ENCODE data around the gene FMNL2.

Gene FMNL2

DNA sequence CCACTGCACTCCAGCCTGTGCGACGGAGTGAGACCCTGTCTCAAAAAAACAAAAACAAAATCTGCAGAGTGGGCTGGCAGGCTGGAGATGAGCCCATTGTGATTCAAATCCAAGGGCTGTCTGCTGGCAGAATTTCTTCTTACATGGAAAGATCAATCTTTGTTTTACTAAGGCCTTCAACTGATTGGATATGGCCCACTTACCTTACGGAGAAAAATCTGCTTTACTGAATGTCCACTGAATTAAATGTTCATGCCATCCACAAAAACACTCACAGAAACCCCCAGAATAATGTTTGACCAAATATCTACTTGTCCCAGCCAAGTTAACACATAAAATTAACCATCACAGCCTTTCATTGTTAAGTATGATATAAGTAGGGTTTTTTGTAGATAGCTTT, 8.3 kb upstream of the FMNL2 start:
- Histone ChIP-seq H3K9me3 (ENCODE audit: control insufficient read depth, insufficient read depth, low read depth, low read length) (no peaks in the 10 kb centered on the region), H3K4me3 (ENCODE audit: low read depth, low read length) (no peak overlapping the region), H3K4me1 (ENCODE audit: control insufficient read depth, insufficient read depth, low read length) (no peaks in the 10 kb centered on the region), H3K36me3 (ENCODE audit: control insufficient read depth in 2 of 2, insufficient read depth in 1 of 2, low read length in 2 of 2) (no peaks in the 10 kb centered on the region), H3K27ac (ENCODE audit: extremely low read depth, low read depth, low read length) (no peak overlapping the region)
- CTCF ChIA-PET = interaction anchor here (0.9 kb wide), 1 partner anchor 309 kb away, joined by 4 read pairs; no protein-coding TSS in a partner anchor
- POLR2A ChIA-PET = no interaction called here
- TF ChIP-seq YY2 (tag by site-specific recombination; IDR thresholded peaks at IDR 0.05) = no peak
- no peak for TF ChIP-seq ZNF266 (tag by site-specific recombination; IDR thresholded peaks at IDR 0.05; ENCODE audit: low read depth)
- TF ChIP-seq, protein P1, sequence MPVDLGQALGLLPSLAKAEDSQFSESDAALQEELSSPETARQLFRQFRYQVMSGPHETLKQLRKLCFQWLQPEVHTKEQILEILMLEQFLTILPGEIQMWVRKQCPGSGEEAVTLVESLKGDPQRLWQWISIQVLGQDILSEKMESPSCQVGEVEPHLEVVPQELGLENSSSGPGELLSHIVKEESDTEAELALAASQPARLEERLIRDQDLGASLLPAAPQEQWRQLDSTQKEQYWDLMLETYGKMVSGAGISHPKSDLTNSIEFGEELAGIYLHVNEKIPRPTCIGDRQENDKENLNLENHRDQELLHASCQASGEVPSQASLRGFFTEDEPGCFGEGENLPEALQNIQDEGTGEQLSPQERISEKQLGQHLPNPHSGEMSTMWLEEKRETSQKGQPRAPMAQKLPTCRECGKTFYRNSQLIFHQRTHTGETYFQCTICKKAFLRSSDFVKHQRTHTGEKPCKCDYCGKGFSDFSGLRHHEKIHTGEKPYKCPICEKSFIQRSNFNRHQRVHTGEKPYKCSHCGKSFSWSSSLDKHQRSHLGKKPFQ (tag by site-specific recombination; IDR thresholded peaks at IDR 0.05) = no peak
- TF ChIP-seq ZNF10 (tag by site-specific recombination; IDR thresholded peaks at IDR 0.05) = peak; percentile 79; the same call in 1 of the 2 replicates
- no peak for TF ChIP-seq ZNF747 (tag by site-specific recombination; IDR thresholded peaks at IDR 0.05)
- TF ChIP-seq, protein P2, sequence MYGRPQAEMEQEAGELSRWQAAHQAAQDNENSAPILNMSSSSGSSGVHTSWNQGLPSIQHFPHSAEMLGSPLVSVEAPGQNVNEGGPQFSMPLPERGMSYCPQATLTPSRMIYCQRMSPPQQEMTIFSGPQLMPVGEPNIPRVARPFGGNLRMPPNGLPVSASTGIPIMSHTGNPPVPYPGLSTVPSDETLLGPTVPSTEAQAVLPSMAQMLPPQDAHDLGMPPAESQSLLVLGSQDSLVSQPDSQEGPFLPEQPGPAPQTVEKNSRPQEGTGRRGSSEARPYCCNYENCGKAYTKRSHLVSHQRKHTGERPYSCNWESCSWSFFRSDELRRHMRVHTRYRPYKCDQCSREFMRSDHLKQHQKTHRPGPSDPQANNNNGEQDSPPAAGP (tag by site-specific recombination; IDR thresholded peaks at IDR 0.05) = no peak
- TF ChIP-seq ZNF529 (tag by site-specific recombination; IDR thresholded peaks at IDR 0.05; ENCODE audit: insufficient replicate concordance) = no peak

DNA sequence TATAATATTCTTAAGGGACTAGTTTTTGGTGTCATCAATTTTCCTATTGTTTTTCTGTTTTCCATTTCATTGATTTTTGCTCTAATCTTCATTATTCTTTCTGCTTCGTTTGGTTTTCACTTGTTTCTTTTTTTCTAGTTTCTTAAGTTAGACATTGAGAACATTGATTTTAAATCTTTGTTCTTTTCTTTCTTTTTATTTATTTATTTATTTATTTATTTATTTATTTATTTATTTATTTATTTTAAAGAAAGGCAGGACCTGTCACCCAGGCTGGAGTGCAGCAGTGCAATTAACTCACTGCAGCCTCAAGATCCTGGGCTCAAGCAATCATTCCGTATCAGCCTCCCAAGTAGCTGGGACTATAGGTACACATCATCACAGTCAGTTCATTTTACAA, 7.0 kb upstream of the FMNL2 start:
- Histone ChIP-seq H3K27ac (ENCODE audit: extremely low read depth, low read depth, low read length) (no peak overlapping the region), H3K9me3 (ENCODE audit: control insufficient read depth, insufficient read depth, low read depth, low read length) (no peaks in the 10 kb centered on the region), H3K4me3 (ENCODE audit: low read depth, low read length) (no peak overlapping the region), H3K4me1 (ENCODE audit: control insufficient read depth, insufficient read depth, low read length) (no peaks in the 10 kb centered on the region), H3K36me3 (ENCODE audit: control insufficient read depth in 2 of 2, insufficient read depth in 1 of 2, low read length in 2 of 2) (no peaks in the 10 kb centered on the region)
- CTCF ChIA-PET = no interaction called here
- POLR2A ChIA-PET = no interaction called here
- TF ChIP-seq ZNF521 (tag by site-specific recombination; IDR thresholded peaks at IDR 0.05) = no peak
- TF ChIP-seq ZNF292 (tag by site-specific recombination; IDR thresholded peaks at IDR 0.05; ENCODE audit: borderline replicate concordance, low read depth) = no peak
- TF ChIP-seq ZNF121 (tag by site-specific recombination; IDR thresholded peaks at IDR 0.05) = no peak
- TF ChIP-seq ZSCAN16 (tag by site-specific recombination; IDR thresholded peaks at IDR 0.05) = no peak
- no peak for TF ChIP-seq ZFP3 (tag by site-specific recombination; IDR thresholded peaks at IDR 0.05; ENCODE audit: low read depth)
- no peak for TF ChIP-seq SETDB1 (IDR thresholded peaks at IDR 0.05; ENCODE audit: insufficient read length, low read length)
- TF ChIP-seq, protein P3, sequence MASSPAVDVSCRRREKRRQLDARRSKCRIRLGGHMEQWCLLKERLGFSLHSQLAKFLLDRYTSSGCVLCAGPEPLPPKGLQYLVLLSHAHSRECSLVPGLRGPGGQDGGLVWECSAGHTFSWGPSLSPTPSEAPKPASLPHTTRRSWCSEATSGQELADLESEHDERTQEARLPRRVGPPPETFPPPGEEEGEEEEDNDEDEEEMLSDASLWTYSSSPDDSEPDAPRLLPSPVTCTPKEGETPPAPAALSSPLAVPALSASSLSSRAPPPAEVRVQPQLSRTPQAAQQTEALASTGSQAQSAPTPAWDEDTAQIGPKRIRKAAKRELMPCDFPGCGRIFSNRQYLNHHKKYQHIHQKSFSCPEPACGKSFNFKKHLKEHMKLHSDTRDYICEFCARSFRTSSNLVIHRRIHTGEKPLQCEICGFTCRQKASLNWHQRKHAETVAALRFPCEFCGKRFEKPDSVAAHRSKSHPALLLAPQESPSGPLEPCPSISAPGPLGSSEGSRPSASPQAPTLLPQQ (tag by site-specific recombination; IDR thresholded peaks at IDR 0.05) = no peak
- no peak for TF ChIP-seq SALL2 (tag by site-specific recombination; IDR thresholded peaks at IDR 0.05; ENCODE audit: borderline replicate concordance)
- TF ChIP-seq ZNF211 (tag by site-specific recombination; IDR thresholded peaks at IDR 0.05; ENCODE audit: low read depth) = no peak
- no peak for TF ChIP-seq KLF7 (tag by site-specific recombination; IDR thresholded peaks at IDR 0.05; ENCODE audit: borderline replicate concordance)
- TF ChIP-seq, protein P4, sequence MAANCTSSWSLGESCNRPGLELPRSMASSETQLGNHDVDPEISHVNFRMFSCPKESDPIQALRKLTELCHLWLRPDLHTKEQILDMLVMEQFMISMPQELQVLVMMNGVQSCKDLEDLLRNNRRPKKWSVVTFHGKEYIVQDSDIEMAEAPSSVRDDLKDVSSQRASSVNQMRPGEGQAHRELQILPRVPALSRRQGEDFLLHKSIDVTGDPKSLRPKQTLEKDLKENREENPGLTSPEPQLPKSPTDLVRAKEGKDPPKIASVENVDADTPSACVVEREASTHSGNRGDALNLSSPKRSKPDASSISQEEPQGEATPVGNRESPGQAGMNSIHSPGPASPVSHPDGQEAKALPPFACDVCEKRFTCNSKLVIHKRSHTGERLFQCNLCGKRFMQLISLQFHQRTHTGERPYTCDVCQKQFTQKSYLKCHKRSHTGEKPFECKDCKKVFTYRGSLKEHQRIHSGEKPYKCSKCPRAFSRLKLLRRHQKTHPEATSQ (tag by site-specific recombination; IDR thresholded peaks at IDR 0.05) = no peak
- TF ChIP-seq, protein P5, sequence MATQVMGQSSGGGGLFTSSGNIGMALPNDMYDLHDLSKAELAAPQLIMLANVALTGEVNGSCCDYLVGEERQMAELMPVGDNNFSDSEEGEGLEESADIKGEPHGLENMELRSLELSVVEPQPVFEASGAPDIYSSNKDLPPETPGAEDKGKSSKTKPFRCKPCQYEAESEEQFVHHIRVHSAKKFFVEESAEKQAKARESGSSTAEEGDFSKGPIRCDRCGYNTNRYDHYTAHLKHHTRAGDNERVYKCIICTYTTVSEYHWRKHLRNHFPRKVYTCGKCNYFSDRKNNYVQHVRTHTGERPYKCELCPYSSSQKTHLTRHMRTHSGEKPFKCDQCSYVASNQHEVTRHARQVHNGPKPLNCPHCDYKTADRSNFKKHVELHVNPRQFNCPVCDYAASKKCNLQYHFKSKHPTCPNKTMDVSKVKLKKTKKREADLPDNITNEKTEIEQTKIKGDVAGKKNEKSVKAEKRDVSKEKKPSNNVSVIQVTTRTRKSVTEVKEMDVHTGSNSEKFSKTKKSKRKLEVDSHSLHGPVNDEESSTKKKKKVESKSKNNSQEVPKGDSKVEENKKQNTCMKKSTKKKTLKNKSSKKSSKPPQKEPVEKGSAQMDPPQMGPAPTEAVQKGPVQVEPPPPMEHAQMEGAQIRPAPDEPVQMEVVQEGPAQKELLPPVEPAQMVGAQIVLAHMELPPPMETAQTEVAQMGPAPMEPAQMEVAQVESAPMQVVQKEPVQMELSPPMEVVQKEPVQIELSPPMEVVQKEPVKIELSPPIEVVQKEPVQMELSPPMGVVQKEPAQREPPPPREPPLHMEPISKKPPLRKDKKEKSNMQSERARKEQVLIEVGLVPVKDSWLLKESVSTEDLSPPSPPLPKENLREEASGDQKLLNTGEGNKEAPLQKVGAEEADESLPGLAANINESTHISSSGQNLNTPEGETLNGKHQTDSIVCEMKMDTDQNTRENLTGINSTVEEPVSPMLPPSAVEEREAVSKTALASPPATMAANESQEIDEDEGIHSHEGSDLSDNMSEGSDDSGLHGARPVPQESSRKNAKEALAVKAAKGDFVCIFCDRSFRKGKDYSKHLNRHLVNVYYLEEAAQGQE (tag by site-specific recombination; IDR thresholded peaks at IDR 0.05) = no peak
- TF ChIP-seq, protein P6, sequence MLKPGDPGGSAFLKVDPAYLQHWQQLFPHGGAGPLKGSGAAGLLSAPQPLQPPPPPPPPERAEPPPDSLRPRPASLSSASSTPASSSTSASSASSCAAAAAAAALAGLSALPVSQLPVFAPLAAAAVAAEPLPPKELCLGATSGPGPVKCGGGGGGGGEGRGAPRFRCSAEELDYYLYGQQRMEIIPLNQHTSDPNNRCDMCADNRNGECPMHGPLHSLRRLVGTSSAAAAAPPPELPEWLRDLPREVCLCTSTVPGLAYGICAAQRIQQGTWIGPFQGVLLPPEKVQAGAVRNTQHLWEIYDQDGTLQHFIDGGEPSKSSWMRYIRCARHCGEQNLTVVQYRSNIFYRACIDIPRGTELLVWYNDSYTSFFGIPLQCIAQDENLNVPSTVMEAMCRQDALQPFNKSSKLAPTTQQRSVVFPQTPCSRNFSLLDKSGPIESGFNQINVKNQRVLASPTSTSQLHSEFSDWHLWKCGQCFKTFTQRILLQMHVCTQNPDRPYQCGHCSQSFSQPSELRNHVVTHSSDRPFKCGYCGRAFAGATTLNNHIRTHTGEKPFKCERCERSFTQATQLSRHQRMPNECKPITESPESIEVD (tag by site-specific recombination; IDR thresholded peaks at IDR 0.05) = no peak
- TF ChIP-seq KLF10 (tag by site-specific recombination; IDR thresholded peaks at IDR 0.05) = no peak
- peak; percentile 50 for TF ChIP-seq ZNF623 (tag by site-specific recombination; IDR thresholded peaks at IDR 0.05)
- TF ChIP-seq ZNF133 (tag by site-specific recombination; IDR thresholded peaks at IDR 0.05) = no peak
- TF ChIP-seq ZNF155 (tag by site-specific recombination; IDR thresholded peaks at IDR 0.05) = no peak
- no peak for TF ChIP-seq ZNF785 (tag by site-specific recombination; IDR thresholded peaks at IDR 0.05)
- peak; percentile 49; the same call in 1 of the 2 replicates for TF ChIP-seq ZNF140 (tag by site-specific recombination; IDR thresholded peaks at IDR 0.05)

Data from HEK293 (cell line).